Choroid plexus epithelial cell (primary cell): ENCODE measurements around the gene FAM20C.

Source experiments
- DNase-seq: peaks from one replicate; pipeline ENCODE4 v3.0.0-alpha.2; 2010; ENCODE audit warnings: low read depth
- H3K4me3 ChIP-seq: 2 replicates; pipeline ENCODE4 v1.5.1; 2011; ENCODE audit warnings: low read depth, mild to moderate bottlenecking, control low read depth, low read length, moderate library complexity
- TF ChIP-seq, protein P1 (sequence below): conservative IDR thresholded peaks from 2 replicates; pipeline ENCODE4 v1.5.1; 2011; ENCODE audit warnings: low read depth, mild to moderate bottlenecking, control low read depth, inconsistent platforms, low read length, moderate library complexity

Gene FAM20C

DNA sequence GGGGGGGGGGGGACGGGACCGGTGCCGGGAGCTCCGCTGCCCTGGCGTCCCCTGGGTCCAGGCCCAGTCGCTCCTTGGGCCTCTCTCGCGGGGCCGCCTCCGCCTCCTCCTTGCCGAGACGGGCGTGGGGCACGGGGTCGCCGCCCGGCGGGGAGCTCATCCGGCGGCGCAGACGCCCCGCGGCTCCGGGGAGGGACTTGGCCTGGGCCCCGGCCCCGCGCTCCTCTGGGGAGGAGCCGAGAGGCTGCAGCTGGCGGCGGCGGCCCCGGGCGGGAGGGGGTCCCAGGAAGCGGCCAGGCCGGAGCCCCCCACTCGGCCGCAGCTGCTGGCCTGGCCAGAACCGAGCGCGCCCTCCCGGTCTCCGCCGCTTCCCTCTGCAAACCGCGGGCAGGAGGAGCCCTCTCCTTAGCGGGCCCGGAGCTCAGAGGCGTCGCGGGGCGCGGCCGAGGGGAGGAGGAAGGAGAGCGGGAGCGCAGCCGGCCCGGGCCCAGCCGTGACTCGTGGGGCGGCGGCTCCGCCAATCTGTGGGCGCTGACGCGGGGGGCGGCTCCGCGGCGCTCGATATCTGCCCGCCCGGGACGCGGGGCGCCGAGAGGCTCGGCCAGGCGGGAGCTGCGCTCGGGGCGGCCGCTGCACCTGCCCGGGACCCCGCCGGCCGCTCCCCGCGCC, at the start of gene FAM20C:
TSS of gene FAM20C (plus strand) at position 591 of the 669 bp plus-strand sequence. CDS start 629 bp downstream, outside the sequence.
- peak; percentile 93 for DNase-seq
- TF ChIP-seq, protein P1, sequence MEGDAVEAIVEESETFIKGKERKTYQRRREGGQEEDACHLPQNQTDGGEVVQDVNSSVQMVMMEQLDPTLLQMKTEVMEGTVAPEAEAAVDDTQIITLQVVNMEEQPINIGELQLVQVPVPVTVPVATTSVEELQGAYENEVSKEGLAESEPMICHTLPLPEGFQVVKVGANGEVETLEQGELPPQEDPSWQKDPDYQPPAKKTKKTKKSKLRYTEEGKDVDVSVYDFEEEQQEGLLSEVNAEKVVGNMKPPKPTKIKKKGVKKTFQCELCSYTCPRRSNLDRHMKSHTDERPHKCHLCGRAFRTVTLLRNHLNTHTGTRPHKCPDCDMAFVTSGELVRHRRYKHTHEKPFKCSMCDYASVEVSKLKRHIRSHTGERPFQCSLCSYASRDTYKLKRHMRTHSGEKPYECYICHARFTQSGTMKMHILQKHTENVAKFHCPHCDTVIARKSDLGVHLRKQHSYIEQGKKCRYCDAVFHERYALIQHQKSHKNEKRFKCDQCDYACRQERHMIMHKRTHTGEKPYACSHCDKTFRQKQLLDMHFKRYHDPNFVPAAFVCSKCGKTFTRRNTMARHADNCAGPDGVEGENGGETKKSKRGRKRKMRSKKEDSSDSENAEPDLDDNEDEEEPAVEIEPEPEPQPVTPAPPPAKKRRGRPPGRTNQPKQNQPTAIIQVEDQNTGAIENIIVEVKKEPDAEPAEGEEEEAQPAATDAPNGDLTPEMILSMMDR = no peak
- peak within 1 kb of the TSS; percentile 83 for H3K4me3 ChIP-seq

DNA sequence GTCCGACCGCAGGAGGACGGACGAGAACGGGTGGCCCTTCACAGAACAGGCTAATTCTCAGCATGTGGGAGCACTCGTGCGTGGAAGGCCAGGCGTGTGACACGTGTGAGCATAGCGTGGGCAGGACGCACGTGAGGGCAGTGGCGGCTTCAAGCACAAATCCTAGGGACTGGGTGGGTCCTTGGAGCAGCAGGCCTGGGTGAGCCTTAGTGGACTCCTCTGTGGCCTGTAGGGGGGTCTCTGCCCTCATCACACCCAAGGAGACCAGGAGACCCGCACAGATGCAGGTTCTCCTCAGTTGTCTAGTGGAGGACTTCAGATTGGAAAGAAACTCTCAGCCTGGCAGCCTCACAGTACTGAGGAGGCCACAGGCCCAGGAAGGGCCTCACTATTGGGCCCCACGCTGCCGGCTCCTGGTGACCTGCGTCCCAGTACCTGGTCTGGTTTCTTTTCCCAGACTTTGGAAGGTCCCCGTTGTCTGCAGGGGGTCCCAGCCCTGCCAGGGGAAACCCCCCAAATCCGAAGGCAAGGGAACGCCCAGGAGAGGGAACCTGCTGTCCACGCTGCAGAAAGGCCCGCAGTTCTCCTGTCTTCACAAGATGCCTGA, 49.1 kb upstream of the FAM20C start:
- TF ChIP-seq, protein P1 = no peak
- H3K4me3 ChIP-seq = no peak overlapping the region
- DNase-seq = no peak

DNA sequence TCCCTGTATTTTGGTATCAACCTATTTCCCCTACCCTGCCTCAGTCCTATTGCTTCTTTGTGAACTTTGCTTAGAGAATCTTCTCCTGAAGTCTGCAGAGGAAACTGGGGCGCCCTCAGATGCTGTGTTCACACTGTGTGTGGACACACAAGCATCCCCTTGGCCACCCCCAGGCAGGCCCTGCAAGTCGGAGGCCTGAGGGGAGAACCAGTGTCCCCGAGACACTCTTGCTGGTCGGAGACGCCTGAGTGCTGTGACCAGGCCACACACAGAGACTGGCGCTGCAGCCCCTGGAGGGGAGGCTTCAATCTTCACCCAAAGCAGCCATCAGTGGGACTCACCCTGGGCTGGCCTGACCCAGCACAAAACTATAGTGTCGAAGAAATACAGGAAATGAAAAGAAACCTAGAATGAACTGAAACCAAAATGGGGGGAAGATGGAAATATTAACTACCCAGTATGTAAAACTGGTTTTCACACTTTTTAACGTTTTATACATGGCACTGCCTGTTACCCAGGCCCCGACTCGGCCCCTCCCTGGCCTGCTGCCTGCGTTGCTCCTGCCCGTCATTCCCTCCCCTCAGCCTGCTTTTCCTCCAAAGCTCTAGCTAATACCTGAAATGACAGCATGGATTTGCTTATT, 48.4 kb upstream of the FAM20C start:
- DNase-seq = no peak
- TF ChIP-seq, protein P1 = no peak

DNA sequence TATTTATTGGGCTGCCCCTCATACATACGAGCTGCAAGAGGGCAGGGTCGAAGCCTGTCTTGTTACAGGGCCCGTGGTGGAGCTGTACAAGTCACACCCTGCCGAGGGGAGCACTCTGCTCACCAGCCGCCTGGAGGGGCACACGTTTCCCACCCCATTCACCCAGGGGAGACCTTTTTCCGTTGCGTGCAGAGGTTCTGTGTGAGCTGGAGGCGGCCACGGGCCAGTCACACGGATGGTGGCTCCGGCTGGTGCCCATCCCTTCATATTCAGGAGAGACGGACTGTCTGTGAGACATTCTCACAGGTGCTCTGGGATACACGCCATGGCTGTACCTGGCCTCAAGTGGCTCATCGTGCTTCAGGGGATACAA, 47.9 kb upstream of the FAM20C start:
- TF ChIP-seq, protein P1 = no peak
- no peak overlapping the region for H3K4me3 ChIP-seq
- DNase-seq = no peak

More for the DNA sequence above, 48.4 kb upstream of the FAM20C start:
- no peak overlapping the region for H3K4me3 ChIP-seq

DNA sequence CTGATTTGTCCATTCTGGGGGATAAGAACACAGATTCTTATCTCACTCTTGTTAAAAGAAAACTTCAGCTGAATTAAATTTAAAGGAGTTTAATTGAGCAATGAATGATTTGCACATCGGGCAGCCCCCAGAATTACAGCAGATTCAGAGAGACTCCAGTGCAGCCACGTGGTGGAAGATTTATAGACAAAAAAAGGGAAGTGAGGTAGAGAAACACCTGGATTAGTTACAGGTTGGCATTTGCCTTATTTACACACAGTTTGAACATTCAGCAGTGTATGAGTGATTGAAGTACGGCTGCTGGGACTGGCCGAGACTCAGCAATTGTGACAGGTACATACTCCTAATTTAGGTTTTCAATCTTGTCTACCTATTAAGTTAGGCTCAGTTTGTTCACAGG, 46.5 kb upstream of the FAM20C start:
- H3K4me3 ChIP-seq = no peak overlapping the region
- TF ChIP-seq, protein P1 = no peak
- DNase-seq = no peak

DNA sequence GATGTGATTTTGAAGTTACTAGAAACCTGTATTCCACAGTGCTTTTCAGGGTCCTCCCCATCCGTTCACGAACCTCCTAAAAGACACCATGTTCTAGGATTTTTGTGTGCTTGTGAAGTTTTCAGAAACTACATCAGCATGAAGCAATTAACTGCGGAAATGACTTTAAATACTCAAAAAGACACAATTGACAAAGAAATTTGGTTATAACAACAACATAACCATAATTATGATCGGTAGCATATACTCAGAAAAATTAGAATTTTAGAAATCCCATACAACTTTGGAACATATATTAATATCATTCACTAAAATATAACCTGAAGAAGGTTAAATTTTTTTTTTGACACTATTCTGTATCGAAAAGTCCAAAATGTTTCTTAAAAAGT, 43.8 kb upstream of the FAM20C start:
- TF ChIP-seq, protein P1 = no peak
- no peak for DNase-seq
- peak overlapping the region; percentile 75 for H3K4me3 ChIP-seq
